Uterus (tissue), 2 donors: ENCODE measurements around the gene SUCLG2.

Experiments used
- CTCF ChIP-seq, 4 experiments: fragments of 200-600 bp in 2 of 4; fragments of 450-650 bp in 2 of 4; sonication (generic) in 2 of 4; IDR thresholded peaks; one replicate each; pipeline ENCODE4 v1.5.1; 2016 to 2019; ENCODE audit warnings: antibody characterized with exemption in 4 of 4, mild to moderate bottlenecking in 2 of 4, moderate library complexity in 1 of 4
- POLR2A ChIP-seq, 2 donors: fragments of 450-650 bp; IDR thresholded peaks; one replicate each; pipeline ENCODE4 v1.6.1; 2016; ENCODE audit warnings: antibody characterized with exemption in 2 of 2, mild to moderate bottlenecking in 1 of 2, moderate library complexity in 1 of 2

- TF ChIP-seq CTCF (IDR thresholded peaks at IDR 0.05), result no peak
- no peak for TF ChIP-seq POLR2A (IDR thresholded peaks at IDR 0.05)
Measured at GRCh38 chr3:67587811-67588210, 66.6 kb downstream of the SUCLG2 start.
